CD14-positive monocyte (primary cell): ENCODE results near the gene ARHGAP32. TPM values are rescaled to one million over a fixed set of nuclear protein-coding genes. Genes with fewer than 3 reads are reported as not detected.

Experiments
- DNase-seq, 3 donors: peaks; one replicate each; pipeline ENCODE4 v3.0.0-alpha.2; 2011 to 2022
- H2AFZ ChIP-seq: 2 replicates; pipeline ENCODE4 v1.6.0; 2012; ENCODE audit warnings: mild to moderate bottlenecking, low read depth, low read length, inconsistent platforms; ENCODE audit not compliant: insufficient read depth, poor library complexity, severe bottlenecking
- H3K27ac ChIP-seq, 2 donors: 1 replicate in 1 of 2; 2 replicates in 1 of 2; pipeline ENCODE4 v1.5.1; 2012 to 2013; ENCODE audit warnings: low read length in 2 of 2, control low read depth in 1 of 2, inconsistent platforms in 1 of 2, low read depth in 1 of 2, mild to moderate bottlenecking in 1 of 2
- H3K27me3 ChIP-seq, 2 donors: one replicate each; pipeline versions ENCODE4 v1.6.0 to v1.6.1; 2011 to 2013; ENCODE audit warnings: low read length in 2 of 2; ENCODE audit not compliant: control insufficient read depth in 2 of 2, insufficient read depth in 2 of 2
- H3K36me3 ChIP-seq, 2 donors: replicated peaks in 1 of 2; 1 replicate in 1 of 2; 2 replicates in 1 of 2; pipeline versions ENCODE4 v1.5.1 to v1.6.1; 2012 to 2013; ENCODE audit warnings: low read length in 2 of 2, control low read depth in 1 of 2, inconsistent platforms in 1 of 2, mild to moderate bottlenecking in 1 of 2; ENCODE audit not compliant: insufficient read depth in 2 of 2, control insufficient read depth in 1 of 2
- H3K4me1 ChIP-seq, 2 donors: 1 replicate in 1 of 2; 2 replicates in 1 of 2; pipeline versions ENCODE4 v1.5.1 to v1.6.1; 2012 to 2013; ENCODE audit warnings: low read length in 2 of 2, control low read depth in 1 of 2, inconsistent platforms in 1 of 2, mild to moderate bottlenecking in 1 of 2, moderate library complexity in 1 of 2; ENCODE audit not compliant: insufficient read depth in 2 of 2, control insufficient read depth in 1 of 2
- H3K4me2 ChIP-seq: replicated peaks from 2 replicates; pipeline ENCODE3; 2012; ENCODE audit warnings: low read length, moderate library complexity, mild to moderate bottlenecking; ENCODE audit not compliant: poor library complexity, severe bottlenecking; ENCODE audit errors: extremely low read depth
- H3K4me3 ChIP-seq, 3 experiments: fragments of 200-600 bp in 1 of 3; sonication (generic) in 1 of 3; replicated peaks in 1 of 3; 1 replicate in 2 of 3; 2 replicates in 1 of 3; pipeline ENCODE4 v1.5.1; 2011 to 2013; ENCODE audit warnings: low read length in 3 of 3, mild to moderate bottlenecking in 3 of 3, control low read depth in 2 of 3, low read depth in 2 of 3, inconsistent platforms in 1 of 3, moderate library complexity in 1 of 3
- H3K79me2 ChIP-seq: 2 replicates; pipeline ENCODE4 v1.6.0; 2012; ENCODE audit warnings: mild to moderate bottlenecking, control low read depth, inconsistent platforms, low read length, moderate library complexity; ENCODE audit not compliant: insufficient read depth
- H3K9ac ChIP-seq: 2 replicates; pipeline ENCODE4 v1.6.0; 2017; ENCODE audit warnings: low read length, mild to moderate bottlenecking; ENCODE audit not compliant: insufficient read depth, poor library complexity, severe bottlenecking
- H3K9me3 ChIP-seq, 2 donors: replicated peaks in 1 of 2; 1 replicate in 1 of 2; 2 replicates in 1 of 2; pipeline versions ENCODE4 v1.5.1 to v1.6.1; 2012 to 2013; ENCODE audit warnings: low read length in 2 of 2, control low read depth in 1 of 2; ENCODE audit not compliant: control insufficient read depth in 1 of 2, insufficient read depth in 1 of 2
- H4K20me1 ChIP-seq: 2 replicates; pipeline ENCODE4 v1.6.0; 2012; ENCODE audit warnings: mild to moderate bottlenecking, low read length, control low read depth, moderate library complexity; ENCODE audit not compliant: insufficient read depth
- H3K27ac Mint-ChIP-seq, 7 donors: one replicate each; pipeline ENCODE4 v1.8.0; 2020; ENCODE audit warnings: mild to moderate bottlenecking in 7 of 7, mixed read lengths in 7 of 7, moderate library complexity in 6 of 7, inconsistent platforms in 2 of 7
- H3K27me3 Mint-ChIP-seq, 3 donors: one replicate each; pipeline ENCODE4 v1.8.0; 2021 to 2022; ENCODE audit warnings: low read depth in 3 of 3, mild to moderate bottlenecking in 3 of 3, mixed read lengths in 3 of 3, moderate library complexity in 3 of 3, inconsistent platforms in 1 of 3
- H3K36me3 Mint-ChIP-seq, 2 donors: one replicate each; pipeline ENCODE4 v1.8.0; 2020; ENCODE audit warnings: mixed read lengths in 2 of 2, inconsistent platforms in 1 of 2, mild to moderate bottlenecking in 1 of 2
- H3K4me1 Mint-ChIP-seq: one replicate; pipeline ENCODE4 v1.8.0; 2020; ENCODE audit warnings: mild to moderate bottlenecking, mixed read lengths
- H3K4me3 Mint-ChIP-seq, 2 donors: one replicate each; pipeline ENCODE4 v1.8.0; 2020; ENCODE audit warnings: mild to moderate bottlenecking in 2 of 2, mixed read lengths in 2 of 2, moderate library complexity in 1 of 2
- H3K9me3 Mint-ChIP-seq, 7 donors: one replicate each; pipeline ENCODE4 v1.8.0; 2020 to 2022; ENCODE audit warnings: mixed read lengths in 7 of 7, mild to moderate bottlenecking in 6 of 7, moderate library complexity in 6 of 7, inconsistent platforms in 2 of 7
- CTCF ChIP-seq: fragments of 200-600 bp; IDR thresholded peaks from one replicate; pipeline ENCODE4 v1.8.0; 2022; ENCODE audit warnings: antibody characterized with exemption, mild to moderate bottlenecking
- WGBS: methylation state at CpG from one replicate; pipeline ENCODE4 v1.1.5; 2013; ENCODE audit warnings: missing lambda C conversion rate; ENCODE audit not compliant: insufficient coverage; 5-methylcytosine and 5-hydroxymethylcytosine counted together
- intact Hi-C, 2 donors: fragments of 100-400 bp; cut with micrococcal nuclease; formaldehyde crosslinking; loops; one replicate each; pipeline versions ENCODE4 v1.15.0 to v1.15.1; 2023
- polyA plus RNA-seq, 3 donors: library from polyadenylated mRNA; depleted of rRNA in 1 of 3; unstranded in 2 of 3; stranded (reverse) in 1 of 3; fragments of 300-500 nt in 2 of 3; fragments of >200 nt in 1 of 3; fragmentation: Illumina TruSeq in 2 of 3; gene quantifications; 1 replicate in 2 of 3; 2 replicates in 1 of 3; pipeline ENCODE4 v1.2.3, GENCODE V29; 2012 to 2021

The ARHGAP32 gene
- polyA plus RNA-seq, 3 donors: 0.13 to 3.4 (median 0.72) TPM

GRCh38 chr11:128943428-128943976 lies 248.6 kb downstream of the ARHGAP32 start:
- Mint-ChIP-seq H3K27ac (no peak overlapping the region), H3K4me1 (peaks cover 11% of the 10 kb centered on the region), H3K9me3 (no peaks in the 10 kb centered on the region), H3K27me3 (peaks cover 3 to 6% (median 3%) of the 10 kb centered on the region in 3 donors), H3K4me3 (no peak overlapping the region), H3K36me3 (no peaks in the 10 kb centered on the region)
- intact Hi-C loops: no loop called here
- Histone ChIP-seq H3K36me3 (no peaks in the 10 kb centered on the region), H3K9ac (no peak overlapping the region), H3K9me3 (no peaks in the 10 kb centered on the region), H3K27ac (no peak overlapping the region), H2AFZ (no peak overlapping the region), H4K20me1 (no peaks in the 10 kb centered on the region), H3K79me2 (no peaks in the 10 kb centered on the region), H3K27me3 (no peaks in the 10 kb centered on the region), H3K4me1 (peaks cover 0 to 5% of the 10 kb centered on the region in 2 donors), H3K4me3 (no peak overlapping the region), H3K4me2 (no peak overlapping the region)
- WGBS: 97% methylated on average over 13 of the region's 16 CpGs
- DNase-seq: no peak
- TF ChIP-seq CTCF: no peak

- Histone ChIP-seq H3K9me3 (no peaks in the 10 kb centered on the region), H3K27me3 (no peaks in the 10 kb centered on the region), H2AFZ (no peak within 1 kb of the TSS), H3K4me2 (no peak within 1 kb of the TSS), H3K79me2 (no peaks in the 10 kb centered on the region), H3K4me1 (peaks cover 0 to 5% of the 10 kb centered on the region in 2 donors), H3K4me3 (no peak within 1 kb of the TSS), H3K36me3 (no peaks in the 10 kb centered on the region), H3K9ac (no peak within 1 kb of the TSS), H3K27ac (no peak within 1 kb of the TSS), H4K20me1 (no peaks in the 10 kb centered on the region)
- no peak for DNase-seq
- Mint-ChIP-seq H3K4me1 (peaks cover 9% of the 10 kb centered on the region), H3K36me3 (no peaks in the 10 kb centered on the region), H3K4me3 (no peak within 1 kb of the TSS), H3K27me3 (peaks cover 3 to 6% (median 3%) of the 10 kb centered on the region in 3 donors), H3K9me3 (no peaks in the 10 kb centered on the region), H3K27ac (no peak within 1 kb of the TSS)
- intact Hi-C loops: no loop called here
- 91% methylated on average over 17 of the region's 21 CpGs for WGBS
- TF ChIP-seq CTCF: no peak
Observed at GRCh38 chr11:128942817-128943427, 249.2 kb downstream of the ARHGAP32 start, which contains the start of gene TP53AIP1. Gene TP53AIP1 (minus strand): TSS chr11:128942871. CDS start chr11:128937818, 5,053 bp downstream.
